Measurements from ENCODE around the gene YTHDC2.
"Not testable (repeated sequence)": the region's sequence is repeated elsewhere in the genome, so short reads cannot be mapped to it uniquely, and the experiment has no call there.

The YTHDC2 gene

DNA sequence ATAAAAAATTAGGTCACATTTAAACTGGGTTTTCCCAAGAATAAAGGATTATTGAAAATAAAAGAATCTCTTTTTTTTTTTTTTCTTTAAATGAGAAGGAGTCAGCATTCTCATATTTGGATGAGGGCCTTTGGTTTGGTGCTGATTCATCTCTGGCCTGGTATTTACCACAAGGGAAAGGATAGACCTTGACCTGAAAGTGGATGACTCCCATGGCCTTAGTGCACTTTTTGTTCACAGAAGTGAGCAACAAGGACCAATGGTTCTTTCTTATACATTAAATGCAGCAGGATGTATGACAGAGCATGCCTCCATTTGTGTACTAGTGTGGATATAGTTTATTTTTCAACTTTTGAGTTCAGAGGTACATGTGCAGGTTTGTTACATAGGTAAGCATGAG lies 6.9 kb downstream of the YTHDC2 start:
- peak; percentile 41 for DNase-seq (ENCODE audit: low read depth)

GRCh38 chr5:113520899-113521298 lies 7.4 kb downstream of the YTHDC2 start:
- DNase-seq (ENCODE audit: low read depth): no peak

DNA sequence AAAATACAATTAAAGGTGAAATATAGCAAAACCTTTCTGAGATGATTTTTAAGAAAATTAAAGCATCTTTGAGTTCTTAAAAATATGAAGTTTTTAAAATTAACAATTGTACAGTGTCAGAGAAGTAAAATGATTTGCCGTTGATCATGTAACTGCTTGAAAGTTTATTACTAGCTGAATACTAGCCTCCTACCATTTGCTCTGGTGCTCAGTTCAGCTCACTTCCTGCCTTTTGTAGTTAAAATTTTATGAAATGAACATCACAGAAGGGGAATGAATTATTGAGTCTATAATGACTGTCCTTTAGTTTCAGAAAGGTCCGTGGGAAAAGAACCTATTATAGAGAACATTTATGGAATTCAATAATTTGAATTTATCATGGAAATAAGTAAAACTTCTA lies 9.7 kb downstream of the YTHDC2 start:
- DNase-seq (ENCODE audit: low read depth): no peak

DNA sequence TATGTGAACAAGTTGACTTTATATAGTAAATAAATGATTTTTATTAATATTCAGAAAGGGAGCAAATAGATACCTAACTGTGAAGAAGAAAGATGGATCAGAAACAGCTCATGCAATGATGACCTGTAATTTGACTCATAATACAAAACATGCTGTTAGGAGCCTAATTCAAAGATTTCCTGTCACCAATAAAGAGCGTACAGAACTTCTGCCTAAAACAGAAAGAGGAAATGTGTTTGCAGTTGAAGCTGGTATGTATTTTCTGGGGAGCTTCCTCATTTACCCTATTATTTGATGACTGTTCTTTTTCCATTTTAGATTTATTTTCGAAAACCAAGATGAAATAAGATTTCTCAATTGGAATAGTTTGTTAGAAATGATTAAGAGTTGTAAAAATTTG lies 11.4 kb downstream of the YTHDC2 start:
- no peak for DNase-seq (ENCODE audit: low read depth)

DNA sequence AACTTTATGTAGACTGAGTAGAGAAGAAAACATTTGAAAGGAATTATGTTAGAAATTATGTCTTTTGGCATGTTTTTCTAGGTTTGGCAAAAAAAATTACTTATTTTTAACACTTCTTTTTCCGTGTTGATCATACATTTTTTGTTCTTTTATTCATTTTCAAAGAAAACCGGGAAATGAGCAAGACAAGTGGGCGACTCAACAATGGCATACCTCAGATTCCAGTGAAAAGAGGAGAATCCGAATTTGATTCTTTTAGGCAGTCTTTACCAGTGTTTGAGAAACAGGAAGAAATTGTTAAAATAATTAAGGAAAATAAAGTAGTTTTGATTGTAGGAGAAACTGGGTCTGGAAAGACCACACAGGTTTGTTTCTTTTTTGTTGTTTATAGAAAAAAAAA lies 12.9 kb downstream of the YTHDC2 start:
- DNase-seq (ENCODE audit: low read depth): no peak

GRCh38 chr5:113527746-113528145 lies 14.3 kb downstream of the YTHDC2 start:
- no peak for DNase-seq (ENCODE audit: low read depth)

- DNase-seq (ENCODE audit: low read depth): no peak
Measured at GRCh38 chr5:113531481-113532159, 18.1 kb downstream of the YTHDC2 start.

DNA sequence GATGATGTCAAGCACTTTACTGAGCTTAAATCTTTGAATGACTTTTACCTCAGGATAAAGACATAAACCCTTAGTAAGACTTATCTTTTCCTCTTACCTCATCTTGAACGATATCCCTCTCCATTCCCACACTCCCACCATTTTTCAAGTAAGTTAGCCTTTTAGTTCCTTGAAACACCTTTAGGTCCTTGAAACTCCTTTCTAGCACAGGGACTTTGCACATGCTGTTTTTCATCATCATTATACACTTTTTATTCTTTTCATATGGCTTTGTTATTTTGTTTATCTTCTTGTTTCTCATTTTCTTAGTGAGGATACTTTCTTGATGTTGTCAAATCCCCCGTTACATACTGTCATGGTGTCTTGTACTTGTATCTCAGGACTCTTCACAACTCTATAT lies 24.8 kb downstream of the YTHDC2 start:
- no peak for DNase-seq (ENCODE audit: low read depth)

DNA sequence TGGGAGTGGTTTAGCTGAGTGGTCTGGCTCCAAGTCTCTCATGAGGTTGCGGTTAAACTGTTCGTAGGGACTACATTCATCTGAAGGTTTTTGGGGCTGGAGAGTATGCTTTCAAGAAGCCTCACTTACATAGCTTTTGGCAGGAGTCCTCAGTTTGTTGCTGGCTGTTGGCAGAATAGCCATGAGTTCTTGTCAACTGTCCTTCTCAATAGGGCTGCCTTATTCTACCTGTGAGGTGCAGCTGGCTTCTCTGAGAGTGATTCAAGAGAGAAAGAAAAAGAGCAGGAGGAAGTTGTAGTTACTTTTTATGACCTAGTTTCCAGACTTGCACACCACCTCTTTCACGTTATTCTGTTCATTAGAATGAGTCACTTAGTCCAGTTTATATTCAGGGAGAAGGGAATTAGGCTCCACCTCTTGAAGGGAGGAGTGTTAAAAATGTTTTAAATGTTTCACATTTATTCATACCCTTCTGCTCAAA lies 33.2 kb downstream of the YTHDC2 start:
- peak; percentile 28 for DNase-seq (ENCODE audit: low read depth)

DNA sequence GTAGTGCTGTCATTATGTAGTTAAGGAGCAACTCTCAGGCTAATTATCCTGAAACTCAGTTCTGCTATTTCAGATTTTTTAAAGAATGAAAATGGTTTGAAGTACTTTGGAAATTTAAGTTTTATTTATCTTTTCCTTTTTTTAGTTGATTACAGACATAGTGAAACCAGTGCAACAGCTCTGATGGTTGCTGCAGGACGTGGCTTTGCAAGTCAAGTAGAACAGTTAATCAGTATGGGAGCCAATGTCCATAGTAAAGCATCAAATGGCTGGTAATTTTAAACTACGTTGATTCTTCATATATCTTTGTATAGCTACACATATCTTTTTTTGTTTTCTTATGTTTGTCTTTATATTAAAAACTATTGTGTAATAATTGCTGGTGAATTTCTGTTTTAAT lies 34.9 kb downstream of the YTHDC2 start:
- DNase-seq (ENCODE audit: low read depth): no peak

GRCh38 chr5:113552137-113552536 lies 38.6 kb downstream of the YTHDC2 start:
- no peak for DNase-seq (ENCODE audit: low read depth)

GRCh38 chr5:113552620-113553019 lies 39.1 kb downstream of the YTHDC2 start:
- DNase-seq (ENCODE audit: low read depth): no peak

- no peak for DNase-seq (ENCODE audit: low read depth)
Measured at GRCh38 chr5:113562828-113563400, 49.4 kb downstream of the YTHDC2 start.

- DNase-seq (ENCODE audit: low read depth): no peak
Measured at GRCh38 chr5:113569396-113569795, 55.9 kb downstream of the YTHDC2 start.

- DNase-seq (ENCODE audit: low read depth): no peak
Measured at GRCh38 chr5:113572716-113573115, 59.2 kb downstream of the YTHDC2 start.

- DNase-seq (ENCODE audit: low read depth): peak; percentile 63
Measured at GRCh38 chr5:113574417-113574816, 60.9 kb downstream of the YTHDC2 start.

DNA sequence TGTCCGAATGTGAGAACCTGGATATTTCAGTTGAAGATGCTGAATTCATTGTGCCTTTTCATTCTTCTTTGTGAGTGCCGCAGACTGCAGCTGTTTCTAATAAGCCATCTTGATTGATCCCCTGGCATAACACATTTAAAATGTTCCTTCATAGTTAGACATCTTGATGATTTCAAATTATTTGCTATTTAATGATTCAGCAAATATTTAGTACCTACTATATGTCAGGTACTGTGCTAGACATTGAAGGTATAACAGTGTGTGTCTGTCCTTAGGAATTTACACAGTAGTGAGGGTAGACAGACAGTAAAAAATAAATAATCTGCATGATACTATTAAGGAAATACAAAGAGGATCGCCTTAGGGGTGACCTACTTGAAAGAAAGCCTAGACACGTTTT lies 61.6 kb downstream of the YTHDC2 start:
- DNase-seq (ENCODE audit: low read depth): no peak

DNA sequence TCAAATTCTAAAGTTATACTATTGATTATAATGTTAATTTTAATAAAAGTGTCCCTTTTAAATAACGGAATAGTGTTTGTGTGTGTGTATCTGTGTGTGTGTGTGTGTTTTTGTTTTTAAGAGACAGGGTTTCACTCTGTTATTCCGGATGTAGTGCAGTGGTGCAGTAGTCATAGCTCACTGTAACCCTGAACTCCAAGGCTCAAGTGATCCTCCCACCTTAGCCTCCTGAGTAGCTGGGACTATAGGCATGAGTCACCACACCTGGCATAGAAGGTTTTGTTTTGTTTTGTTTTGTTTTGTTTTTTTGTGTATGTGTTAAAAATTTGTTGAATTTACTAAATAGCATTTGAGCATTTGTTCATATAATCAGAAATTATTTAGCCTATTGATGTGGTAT lies 64.6 kb downstream of the YTHDC2 start:
- no peak for DNase-seq (ENCODE audit: low read depth)

DNA sequence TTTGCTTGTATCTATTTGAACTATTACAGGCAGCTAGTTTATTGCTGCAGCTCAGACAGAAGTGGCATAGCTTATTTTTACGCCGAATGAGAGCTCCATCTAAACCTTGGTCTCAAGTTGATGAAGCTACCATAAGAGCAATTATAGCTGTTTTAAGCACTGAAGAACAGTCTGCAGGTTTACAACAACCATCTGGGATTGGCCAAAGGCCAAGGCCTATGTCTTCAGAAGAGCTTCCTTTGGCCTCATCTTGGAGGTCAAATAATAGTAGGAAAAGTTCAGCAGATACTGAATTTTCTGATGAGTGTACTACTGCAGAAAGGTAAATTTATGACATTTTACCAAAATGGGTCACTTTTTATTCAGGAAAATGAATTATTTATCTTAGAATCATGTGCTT lies 67.9 kb downstream of the YTHDC2 start:
- DNase-seq (ENCODE audit: low read depth): no peak

GRCh38 chr5:113598150-113598549 lies 84.7 kb downstream of the YTHDC2 start:
- no peak for DNase-seq (ENCODE audit: low read depth)

- no peak for DNase-seq (ENCODE audit: low read depth)
Measured at GRCh38 chr5:113598926-113599325, 85.4 kb downstream of the YTHDC2 start.

GRCh38 chr5:113600255-113600905 lies 86.9 kb downstream of the YTHDC2 start:
- no peak for DNase-seq (ENCODE audit: low read depth)

- no peak for DNase-seq (ENCODE audit: low read depth)
Measured at GRCh38 chr5:113601423-113601822, 87.9 kb downstream of the YTHDC2 start.

DNA sequence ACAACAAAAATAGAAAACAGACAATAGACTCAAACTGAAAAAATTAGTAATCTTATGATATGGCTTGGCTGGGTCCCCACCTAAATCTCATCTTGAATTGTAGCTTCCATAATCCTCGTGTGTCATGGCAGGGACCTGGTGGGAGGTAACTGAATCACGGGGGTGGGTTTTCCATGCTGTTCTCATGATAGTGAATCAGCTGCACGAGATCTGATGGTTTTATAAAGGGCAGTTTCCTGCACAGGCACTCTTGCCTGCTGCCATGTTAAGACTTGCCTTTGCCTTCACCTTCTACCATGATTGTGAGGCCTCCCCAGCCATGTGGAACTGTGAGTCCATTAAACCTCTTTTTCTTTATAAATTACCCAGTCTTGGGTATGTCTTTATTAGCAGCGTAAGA lies 89.8 kb downstream of the YTHDC2 start:
- DNase-seq (ENCODE audit: low read depth): not testable (repeated sequence)
